HepG2 (cell line): ENCODE measurements around the gene TK2. TPM values are rescaled to one million over a fixed set of nuclear protein-coding genes. Genes with fewer than 3 reads are reported as not detected.
A peak's percentile ranks its signal among the peaks of the same experiment; 100 is the strongest.

Experiments used
- ATAC-seq: fragments of 200-7000 bp; cut with Tn5 transposase; 3 replicates; pipeline ENCODE4 v1.9.1; 2020; ENCODE audit warnings: mild to moderate bottlenecking, moderate library complexity
- BruUV-seq: library from RNA; stranded (reverse); fragments of 400-500 nt; replicated peaks from 2 replicates; lab custom pipeline; 2021; lab: Mats Ljungman, UMichigan
- CTCF ChIA-PET: fragments of 300-600 bp; formaldehyde crosslinking; extraction: SDS; loops from one replicate; lab custom pipeline; 2021; ENCODE audit warnings: low total read pairs, inconsistent platforms, low intra/inter-chr PET ratio; lab: Yijun Ruan, JAX
- POLR2A ChIA-PET: fragments of 350-600 bp; sonication (Branson Sonifier 250); formaldehyde crosslinking; loops from one replicate; lab custom pipeline; 2020; ENCODE audit warnings: antibody characterized with exemption, inconsistent platforms; lab: Yijun Ruan, JAX
- DNase-seq: peaks from one replicate; pipeline ENCODE4 v3.0.0-alpha.2; 2015; ENCODE audit warnings: low spot score
- FAIRE-seq: peaks from 3 replicates; lab custom pipeline; 2011; peaks lifted over from hg19 to GRCh38; lab: Jason Lieb, UNC
- H2AFZ ChIP-seq: one replicate; pipeline ENCODE4 v1.6.1; 2011; ENCODE audit warnings: low read length, inconsistent platforms
- H3K27ac ChIP-seq: fragments of 300-600 bp; 3 replicates; pipeline ENCODE4 v1.8.0; 2011; ENCODE audit warnings: mixed run types, mild to moderate bottlenecking, mixed read lengths, low read length, inconsistent platforms; ENCODE audit not compliant: insufficient read depth; ENCODE audit errors: extremely low read length
- H3K27me3 ChIP-seq, 2 experiments: fragments of 200-600 bp in 1 of 2; 2 replicates in 1 of 2; 3 replicates in 1 of 2; pipeline versions ENCODE4 v1.6.0 to v1.8.0; 2011; ENCODE audit warnings: low read length in 2 of 2, mild to moderate bottlenecking in 2 of 2, moderate library complexity in 2 of 2, inconsistent platforms in 1 of 2; ENCODE audit not compliant: insufficient read depth in 2 of 2, control insufficient read depth in 1 of 2
- H3K36me3 ChIP-seq, 2 experiments: fragments of 200-600 bp in 1 of 2; replicated peaks in 1 of 2; 2 replicates in 1 of 2; 3 replicates in 1 of 2; pipeline versions ENCODE4 v1.5.1 to v1.8.0; 2011; ENCODE audit warnings: low read length in 2 of 2, inconsistent platforms in 1 of 2; ENCODE audit not compliant: insufficient read depth in 2 of 2, control insufficient read depth in 1 of 2
- H3K4me1 ChIP-seq: 2 replicates; pipeline ENCODE4 v1.5.1; 2012; ENCODE audit warnings: low read length, inconsistent platforms; ENCODE audit not compliant: insufficient read depth
- H3K4me2 ChIP-seq: 2 replicates; pipeline ENCODE4 v1.6.0; 2011; ENCODE audit warnings: low read depth, low read length, inconsistent platforms
- H3K4me3 ChIP-seq, 3 experiments: fragments of 200-600 bp in 1 of 3; sonication (generic), shearing (Covaris generic) in 1 of 3; replicated peaks in 1 of 3; 2 replicates each; pipeline ENCODE4 v1.5.1; 2011 to 2016; ENCODE audit warnings: low read length in 3 of 3, inconsistent platforms in 2 of 3, low read depth in 2 of 3, mild to moderate bottlenecking in 2 of 3, control low read depth in 1 of 3, mixed read lengths in 1 of 3; ENCODE audit not compliant: insufficient read depth in 1 of 3
- H3K79me2 ChIP-seq: one replicate; pipeline ENCODE4 v1.6.1; 2011; ENCODE audit warnings: low read length, inconsistent platforms; ENCODE audit not compliant: insufficient read depth
- H3K9ac ChIP-seq: 2 replicates; pipeline ENCODE4 v1.6.0; 2011; ENCODE audit warnings: mild to moderate bottlenecking, low read depth, low read length, inconsistent platforms; ENCODE audit not compliant: insufficient read depth
- H3K9me3 ChIP-seq: 2 replicates; pipeline ENCODE4 v1.5.1; 2012; ENCODE audit warnings: mild to moderate bottlenecking, low read length
- H4K20me1 ChIP-seq: 2 replicates; pipeline ENCODE4 v1.6.0; 2011; ENCODE audit warnings: inconsistent platforms, mild to moderate bottlenecking, low read length, moderate library complexity; ENCODE audit not compliant: insufficient read depth
- CEBPB ChIP-seq: IDR thresholded peaks from 2 replicates; pipeline ENCODE4 v1.6.1; 2011; ENCODE audit warnings: low read depth, low read length, improper control_type of control experiment, borderline replicate concordance
- HMGXB3 ChIP-seq: sonication (generic); formaldehyde crosslinking; IDR thresholded peaks from 2 replicates; pipeline ENCODE4 v1.4.0; 2020; ENCODE audit warnings: missing genetic modification reagents, borderline replicate concordance
- ZNF550 ChIP-seq: sonication (generic); formaldehyde crosslinking; IDR thresholded peaks from 2 replicates; pipeline ENCODE4 v1.4.0; 2020; ENCODE audit warnings: mild to moderate bottlenecking, missing genetic modification reagents, borderline replicate concordance
- WGBS: methylation state at CpG from one replicate; pipeline ENCODE4 v1.1.6; 2017; ENCODE audit warnings: low lambda C conversion rate; 5-methylcytosine and 5-hydroxymethylcytosine counted together
- in situ Hi-C: cut with HindIII; loops from 2 replicates; pipeline ENCODE4 v1.10.0; 2017; ENCODE audit warnings: low pct_unique_long_range_greater_than_20kb; ENCODE audit not compliant: extremely low pct_ligation_motif_present
- intact Hi-C: fragments of 100-400 bp; cut with micrococcal nuclease; formaldehyde crosslinking; loops from one replicate; pipeline ENCODE4 v1.10.0; 2022; ENCODE audit not compliant: unreplicated experiment
- polyA plus RNA-seq, 8 experiments: library from polyadenylated mRNA; depleted of rRNA in 3 of 8; stranded (reverse) in 7 of 8; unstranded in 1 of 8; fragments of >200 nt; fragmentation: Illumina TruSeq in 4 of 8; extraction: Trizol in 4 of 8; gene quantifications; 2 replicates each; pipeline versions ENCODE4 v1.2.1 to v1.2.3, GENCODE V29; 2011 to 2016; ENCODE audit warnings: low read depth in 4 of 8, missing spikeins in 1 of 8, mixed read lengths in 1 of 8; ENCODE audit not compliant: insufficient read depth in 1 of 8
- total RNA-seq, 5 experiments: library from RNA; depleted of rRNA; stranded (reverse); fragments of >200 nt; fragmentation: Illumina TruSeq; extraction: Trizol; gene quantifications; 2 replicates each; pipeline ENCODE4 v1.2.3, GENCODE V29; 2016; ENCODE audit warnings: low read depth in 1 of 5

The TK2 gene
- total and polyA plus RNA-seq, 2 of the 13 experiments (the other 11 are each of a cell fraction or from before 2014, with no cell fraction given) = 18.7 to 21.0 TPM

- TF ChIP-seq HMGXB3 (CRISPR knock-in tag) = no peak
These were observed 44.8 kb upstream of the TK2 start (continued) for GRCh38 chr16:66594739-66595138.

GRCh38 chr16:66592814-66593213 is 42.9 kb upstream of the TK2 start:
- H3K4me1 ChIP-seq = peaks cover 7% of the 10 kb centered on the region; the same call in 1 of the 2 replicates
- no peak overlapping the region for H3K4me2 ChIP-seq
- in situ Hi-C loops = no loop called here
- FAIRE-seq = no peak
- no peaks in the 10 kb centered on the region for H3K36me3 ChIP-seq
- H3K9ac ChIP-seq = no peak overlapping the region
- no peak overlapping the region for H3K4me3 ChIP-seq
- no peaks in the 10 kb centered on the region for H3K9me3 ChIP-seq
- DNase-seq = no peak
- intact Hi-C loops = no loop called here
- 0 out of 2 replicates have a peak, but pooled peaks have one; percentile 13 for TF ChIP-seq CEBPB
- no peak for TF ChIP-seq ZNF550 (CRISPR knock-in tag)
- no TSS peak for BruUV-seq
- ATAC-seq = no peak
- 95% methylated on average over 3 of the region's 3 CpGs for WGBS
- no peak overlapping the region for H2AFZ ChIP-seq
- CTCF ChIA-PET = no interaction called here
- H3K79me2 ChIP-seq = no peaks in the 10 kb centered on the region
- peaks cover 3 to 11% of the 10 kb centered on the region in 2 experiments; a peak in 4 of 5 replicates for H3K27me3 ChIP-seq
- no peak overlapping the region for H3K27ac ChIP-seq
- H4K20me1 ChIP-seq = no peaks in the 10 kb centered on the region
- POLR2A ChIA-PET = no interaction called here
